IMR-90 (cell line): ENCODE data around the gene PSKH1.

ENCODE experiments used
- BHLHE40 ChIP-seq: fragments of 150-350 bp; IDR thresholded peaks from 2 replicates; pipeline ENCODE4 v1.6.1; 2016; ENCODE audit warnings: mild to moderate bottlenecking, low read depth, low read length
- CEBPB ChIP-seq: IDR thresholded peaks from 2 replicates; pipeline ENCODE4 v1.6.1; 2012; ENCODE audit warnings: low read depth, low read length, improper control_type of control experiment
- CTCF ChIP-seq: conservative IDR thresholded peaks from 2 replicates; pipeline ENCODE4 v1.5.1; 2012; ENCODE audit warnings: mild to moderate bottlenecking, low read depth, low read length, improper control_type of control experiment
- FOS ChIP-seq: fragments of 150-350 bp; IDR thresholded peaks from 2 replicates; pipeline ENCODE4 v1.6.1; 2016; ENCODE audit warnings: low read depth, low read length
- MAZ ChIP-seq: IDR thresholded peaks from 2 replicates; pipeline ENCODE4 v1.6.1; 2012; ENCODE audit warnings: low read depth, mild to moderate bottlenecking, low read length, improper control_type of control experiment, moderate library complexity, borderline replicate concordance
- POLR2A ChIP-seq: IDR thresholded peaks from 2 replicates; pipeline ENCODE4 v1.6.1; 2012; ENCODE audit warnings: mild to moderate bottlenecking, low read depth, low read length
- RAD21 ChIP-seq: IDR thresholded peaks from 2 replicates; pipeline ENCODE4 v1.6.1; 2012; ENCODE audit warnings: low read length, improper control_type of control experiment
- RFX5 ChIP-seq: IDR thresholded peaks from 2 replicates; pipeline ENCODE4 v1.8.0; 2012; ENCODE audit warnings: low read depth, mild to moderate bottlenecking, low read length, moderate library complexity
- USF2 ChIP-seq: fragments of 150-350 bp; IDR thresholded peaks from 2 replicates; pipeline ENCODE4 v1.6.1; 2017; ENCODE audit warnings: mild to moderate bottlenecking, antibody characterized with exemption, low read length, low read depth

GRCh38 chr16:67941469-67942199 lies 48.6 kb downstream of the PSKH1 start:
- no peak for TF ChIP-seq CTCF
- no peak for TF ChIP-seq USF2
- no peak for TF ChIP-seq RAD21
- no peak for TF ChIP-seq BHLHE40
- no peak for TF ChIP-seq RFX5
- TF ChIP-seq POLR2A: no peak
- no peak for TF ChIP-seq MAZ
- TF ChIP-seq FOS: no peak
- TF ChIP-seq CEBPB: no peak
